HG03175 (cell line): ENCODE measurements around the gene RNF166.
A peak's percentile ranks its signal among the peaks of the same experiment; 100 is the strongest.

ENCODE experiments used
- ATAC-seq: cut with Tn5 transposase; IDR thresholded peaks from one replicate; pipeline ENCODE4 v1.9.1; 2021; ENCODE audit warnings: mild to moderate bottlenecking, moderate library complexity; ENCODE audit not compliant: unreplicated experiment

Gene RNF166

DNA sequence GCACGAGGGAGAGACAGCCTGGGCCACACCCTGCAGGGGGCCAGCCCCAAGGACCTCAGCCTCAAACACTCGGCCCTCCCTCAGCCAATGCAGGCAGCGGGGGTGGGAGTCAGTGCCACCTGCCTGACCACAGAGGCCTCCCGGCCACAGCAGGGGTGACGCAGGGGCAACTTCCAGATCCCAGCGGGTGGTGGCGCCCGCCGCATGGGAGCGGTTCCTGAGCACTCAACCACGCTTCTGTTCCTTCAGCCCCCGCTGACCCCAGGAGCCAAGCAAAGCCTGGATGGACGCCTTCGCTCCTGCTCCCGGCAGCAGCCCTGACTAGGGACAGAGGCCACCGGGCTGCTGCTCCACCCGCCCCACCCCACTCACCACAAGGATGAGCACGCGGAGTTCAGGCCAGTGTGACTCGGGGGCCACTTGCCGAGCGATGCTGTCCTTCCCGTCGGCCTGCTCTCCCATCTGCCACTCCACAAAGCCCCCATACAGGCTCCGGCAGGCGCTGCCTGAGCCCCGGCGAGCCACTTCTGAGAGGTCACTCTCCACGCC, 50.4 kb downstream of the RNF166 start:
- ATAC-seq = no peak

- ATAC-seq = no peak
Measured at GRCh38 chr16:88655053-88655732, 51.0 kb downstream of the RNF166 start.

- ATAC-seq = no peak
Measured at GRCh38 chr16:88654363-88655052, 51.7 kb downstream of the RNF166 start.

GRCh38 chr16:88653596-88654362, 52.4 kb downstream of the RNF166 start:
- no peak for ATAC-seq

DNA sequence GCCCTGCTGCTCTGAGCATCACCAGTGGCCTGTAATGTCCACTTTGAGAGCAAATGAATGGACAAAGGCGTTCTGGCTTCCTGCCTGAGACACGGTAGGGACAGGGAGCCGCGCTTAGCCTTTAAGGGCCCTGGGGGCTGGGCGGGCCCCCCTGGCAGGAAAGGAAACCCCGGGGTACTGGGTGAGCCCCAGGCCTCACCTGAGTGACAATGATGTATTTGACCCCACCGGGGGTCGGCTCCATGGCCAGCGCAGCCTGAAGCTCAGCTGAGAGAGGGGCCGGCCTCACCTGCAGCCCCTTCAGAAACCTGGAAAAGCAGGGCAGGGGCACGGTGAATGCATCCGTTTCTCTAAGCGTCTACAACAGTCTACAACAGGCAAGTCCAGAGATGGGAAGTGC, 53.1 kb downstream of the RNF166 start:
- ATAC-seq = no peak

- ATAC-seq = no peak
Measured at GRCh38 chr16:88652762-88653063, 53.5 kb downstream of the RNF166 start.

GRCh38 chr16:88651989-88652761, 54.0 kb downstream of the RNF166 start:
- no peak for ATAC-seq

DNA sequence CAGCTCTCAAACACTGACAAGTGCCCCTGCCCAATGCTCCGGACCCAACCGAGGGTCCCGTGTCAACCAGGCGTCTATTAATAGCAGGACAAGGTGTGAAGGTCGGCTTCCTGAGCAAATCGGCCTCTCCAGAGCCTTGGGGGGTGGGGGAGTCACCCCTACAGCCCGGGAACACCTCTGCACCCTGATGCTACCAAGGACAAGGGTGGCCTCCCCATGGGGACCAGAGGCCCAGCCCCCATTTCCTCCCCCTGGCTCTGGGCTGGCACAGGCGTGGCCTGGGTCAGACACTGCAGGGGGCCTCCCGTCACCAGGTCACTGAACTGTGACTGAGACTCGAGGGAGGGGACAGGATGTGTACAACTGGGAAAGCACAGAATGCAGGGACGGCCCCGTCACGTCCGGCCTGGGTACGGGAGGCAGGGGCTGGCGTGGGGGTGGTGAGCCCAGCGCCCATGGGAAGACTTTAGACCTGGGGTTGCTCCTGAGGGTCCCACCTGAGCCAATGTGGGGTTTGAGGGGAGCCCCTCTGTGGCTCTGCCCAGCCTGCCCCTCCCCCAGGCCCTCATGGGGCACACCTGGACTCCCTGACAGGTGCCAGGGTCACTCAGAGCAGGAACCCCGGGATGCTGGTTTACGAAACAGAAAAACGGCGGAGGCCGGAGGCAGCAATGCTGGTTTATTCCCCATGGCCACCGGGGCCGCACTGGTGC, 54.8 kb downstream of the RNF166 start:
- ATAC-seq = peak; percentile 77

DNA sequence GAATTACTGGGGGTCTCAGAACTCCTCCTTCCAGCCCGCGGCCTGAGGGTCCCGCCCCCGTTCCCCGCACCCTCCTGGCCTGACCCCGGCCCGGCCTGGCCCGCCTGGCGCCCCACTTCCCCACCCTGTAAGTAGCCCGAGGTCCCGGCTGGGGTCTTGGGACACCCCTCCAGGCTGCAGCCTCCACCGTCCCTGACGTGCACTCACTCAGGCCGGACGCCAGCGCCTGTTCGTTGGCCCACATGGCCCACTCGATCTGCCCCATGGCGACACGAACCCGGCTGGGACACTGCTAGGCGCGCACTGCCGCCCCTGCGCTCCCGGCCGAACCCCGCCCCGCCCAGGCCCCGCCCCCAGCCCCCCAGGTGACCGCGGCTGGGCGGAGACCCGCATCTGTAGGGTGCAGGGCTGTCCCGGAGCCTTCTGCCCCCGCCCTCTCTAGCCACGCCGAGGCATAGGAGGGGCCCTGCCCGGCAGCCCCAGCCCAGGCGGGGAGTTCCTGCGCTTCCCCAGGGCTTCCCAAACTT, 55.4 kb downstream of the RNF166 start, which contains the start of gene CYBA:
Gene CYBA (minus strand): TSS at position 305 of the 527 bp plus-strand sequence. CDS start 40 bp downstream, at position 265.
- ATAC-seq = peak; percentile 80

DNA sequence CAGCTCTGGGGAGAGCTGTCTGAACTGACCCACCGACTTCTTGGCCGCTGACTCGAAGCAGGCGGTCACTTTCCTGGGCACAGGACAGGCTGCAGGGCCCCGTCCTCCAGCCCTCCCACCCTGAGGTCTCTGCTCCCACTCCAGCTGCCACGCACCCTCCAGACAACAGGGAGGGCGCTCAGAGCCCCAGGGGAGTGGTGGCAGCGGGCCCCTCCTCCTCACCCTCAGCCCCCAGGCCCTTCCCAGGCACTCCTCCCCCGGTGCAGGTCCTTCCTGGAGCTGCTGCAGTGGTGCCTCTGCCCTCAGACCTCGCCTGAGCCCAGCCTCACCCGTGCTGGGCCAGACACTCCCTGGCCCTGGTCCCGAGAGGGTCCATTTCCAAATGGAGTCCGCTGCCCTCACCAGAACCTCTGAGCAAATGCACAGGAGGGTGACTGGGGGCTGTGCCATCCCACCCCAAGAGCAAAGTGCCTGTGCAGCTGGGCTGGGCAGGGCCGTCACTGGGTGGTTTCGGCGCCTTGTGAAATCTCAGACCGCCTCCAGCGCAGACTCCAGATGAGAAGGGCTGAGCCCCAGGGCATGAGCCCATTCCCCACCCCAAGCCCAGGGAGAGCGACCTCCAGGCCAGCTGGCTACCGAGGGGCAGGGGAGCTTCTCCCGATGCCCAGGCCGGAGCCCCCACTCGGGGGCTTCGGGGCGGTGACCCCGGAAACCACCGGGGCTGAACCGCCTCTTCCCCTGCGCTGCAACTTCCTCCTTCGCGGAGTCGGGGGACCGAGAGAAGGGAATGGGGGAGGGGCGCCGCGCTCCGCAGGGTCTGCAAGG, 56.1 kb downstream of the RNF166 start:
- ATAC-seq = peak; percentile 10

GRCh38 chr16:88649195-88649923, 56.8 kb downstream of the RNF166 start:
- ATAC-seq = no peak

- ATAC-seq = no peak
Measured at GRCh38 chr16:88647178-88648070, 58.8 kb downstream of the RNF166 start.
